ENCODE data around the gene TRIB2.

TRIB2 gene

DNA sequence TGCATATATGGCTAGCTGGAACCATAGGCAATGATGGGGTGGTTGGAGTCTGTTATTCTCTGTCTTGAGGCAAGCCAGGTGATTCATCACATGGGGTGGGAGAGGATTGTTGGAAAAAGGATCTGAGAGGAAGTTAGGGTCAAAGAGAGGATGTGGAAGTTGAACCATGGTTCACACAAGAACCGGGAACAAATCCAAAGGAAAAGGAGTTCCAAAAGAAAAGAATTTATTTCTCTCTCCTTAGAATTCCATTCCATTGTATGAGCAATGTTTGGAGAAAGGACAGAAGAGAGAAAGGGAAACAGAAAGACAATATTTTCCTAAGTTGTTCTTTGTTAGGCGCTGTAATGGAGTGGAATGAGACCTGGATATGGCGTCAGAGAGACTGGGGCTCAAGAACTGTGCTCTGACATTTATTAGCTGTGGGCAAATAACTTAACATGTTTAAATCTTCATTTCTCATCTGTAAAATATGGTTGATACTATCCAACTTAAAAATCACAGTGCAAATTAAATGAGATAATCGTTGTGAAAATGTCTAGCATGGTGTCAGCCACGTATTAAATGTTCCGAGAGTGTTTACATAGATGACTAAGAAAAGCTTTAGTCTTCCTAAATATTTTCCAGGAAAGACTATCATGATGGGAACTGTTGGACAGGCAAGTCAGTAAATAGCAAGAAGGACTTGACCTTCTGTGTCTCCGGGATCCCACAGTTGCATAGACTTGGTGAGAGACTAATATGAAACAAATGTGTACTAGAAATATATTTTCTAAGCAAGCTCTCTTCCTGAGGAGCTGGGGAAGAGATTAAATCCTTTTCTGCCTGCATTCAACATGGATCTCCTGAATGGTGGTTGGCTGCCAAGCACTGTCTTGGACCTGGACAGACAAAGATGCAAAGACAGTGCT, 71.4 kb downstream of the TRIB2 start:
- no peak for DNase-seq

DNA sequence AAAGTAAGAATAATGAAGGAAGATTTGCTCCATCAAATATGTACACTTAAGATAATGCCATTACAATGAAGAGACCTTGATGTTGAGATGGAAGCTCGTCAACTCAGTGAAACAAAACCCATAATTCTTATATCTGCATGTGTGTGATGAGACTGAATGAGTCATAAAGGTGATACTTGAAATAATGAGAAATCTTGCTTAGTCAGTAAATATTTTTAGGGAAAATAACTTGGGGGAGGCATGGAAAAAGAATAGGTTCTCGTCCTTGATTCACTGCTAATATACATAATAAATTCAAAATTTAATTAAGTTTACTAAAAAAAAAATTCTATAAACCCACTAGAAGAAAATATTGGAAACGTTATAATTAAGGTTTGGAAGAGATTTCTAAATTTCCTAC, 75.2 kb downstream of the TRIB2 start:
- DNase-seq: no peak
